ENCODE measurements around the gene DNM3. TPM values are rescaled to one million over a fixed set of nuclear protein-coding genes. Genes with fewer than 3 reads are reported as not detected.
A peak's percentile ranks its signal among the peaks of the same experiment; 100 is the strongest.

Gene DNM3
- polyA plus RNA-seq, 3 donors = 0.15 TPM; not detected in 2

- H3K9me3 ChIP-seq (replicated peaks in 1 of 2; ENCODE audit: control insufficient read depth in 1 of 2, insufficient read depth in 1 of 2, low read length in 2 of 2) = no peaks in the 10 kb centered on the region
- no peaks in the 10 kb centered on the region for H3K79me2 ChIP-seq (ENCODE audit: insufficient read depth, low read length)
- no peak for TF ChIP-seq CTCF (IDR thresholded peaks at IDR 0.05)
- H3K4me2 ChIP-seq (replicated peaks; ENCODE audit: extremely low read depth, low read length, poor library complexity, severe bottlenecking) = no peak overlapping the region
- H3K4me3 Mint-ChIP-seq = no peak overlapping the region
- H3K4me3 ChIP-seq (replicated peaks in 1 of 3; ENCODE audit: low read depth in 2 of 3, low read length in 3 of 3) = no peak overlapping the region
- peaks cover 0 to 7% of the 10 kb centered on the region in 2 donors for H3K4me1 ChIP-seq (ENCODE audit: control insufficient read depth in 1 of 2, insufficient read depth in 2 of 2, low read length in 2 of 2)
- H3K27ac ChIP-seq (ENCODE audit: low read depth in 1 of 2, low read length in 2 of 2) = no peak overlapping the region
- H3K36me3 ChIP-seq (replicated peaks in 1 of 2; ENCODE audit: control insufficient read depth in 1 of 2, insufficient read depth in 2 of 2, low read length in 2 of 2) = no peaks in the 10 kb centered on the region
- H3K27ac Mint-ChIP-seq = no peak overlapping the region
- H3K4me1 Mint-ChIP-seq = peaks cover 5% of the 10 kb centered on the region
- intact Hi-C loops (cut with micrococcal nuclease) = no loop called here
- H2AFZ ChIP-seq (ENCODE audit: insufficient read depth, low read depth, low read length, poor library complexity, severe bottlenecking) = no peak overlapping the region
- no peaks in the 10 kb centered on the region for H3K9me3 Mint-ChIP-seq
- no peak for DNase-seq
- H3K27me3 Mint-ChIP-seq (ENCODE audit: low read depth in 3 of 3) = peaks cover 0 to 2% (median 0%) of the 10 kb centered on the region in 3 donors
- no peaks in the 10 kb centered on the region for H3K36me3 Mint-ChIP-seq
- no peak overlapping the region for H3K9ac ChIP-seq (ENCODE audit: insufficient read depth, low read length, poor library complexity, severe bottlenecking)
- no peaks in the 10 kb centered on the region for H4K20me1 ChIP-seq (ENCODE audit: insufficient read depth, low read length)
- no peaks in the 10 kb centered on the region for H3K27me3 ChIP-seq (ENCODE audit: control insufficient read depth in 2 of 2, insufficient read depth in 2 of 2, low read length in 2 of 2)
- no CpG with 5 or more reads among the region's 2 CpGs for WGBS (ENCODE audit: insufficient coverage)
Observed at GRCh38 chr1:171912509-171913175, 71.3 kb downstream of the DNM3 start.

GRCh38 chr1:171913385-171913784 is 72.1 kb downstream of the DNM3 start:
- Histone ChIP-seq H3K27me3 (ENCODE audit: control insufficient read depth in 2 of 2, insufficient read depth in 2 of 2, low read length in 2 of 2) (no peaks in the 10 kb centered on the region), H3K27ac (ENCODE audit: low read depth in 1 of 2, low read length in 2 of 2) (no peak overlapping the region), H3K36me3 (replicated peaks in 1 of 2; ENCODE audit: control insufficient read depth in 1 of 2, insufficient read depth in 2 of 2, low read length in 2 of 2) (no peaks in the 10 kb centered on the region), H3K4me2 (replicated peaks; ENCODE audit: extremely low read depth, low read length, poor library complexity, severe bottlenecking) (no peak overlapping the region), H3K79me2 (ENCODE audit: insufficient read depth, low read length) (no peaks in the 10 kb centered on the region), H4K20me1 (ENCODE audit: insufficient read depth, low read length) (no peaks in the 10 kb centered on the region), H3K9ac (ENCODE audit: insufficient read depth, low read length, poor library complexity, severe bottlenecking) (no peak overlapping the region), H3K4me3 (replicated peaks in 1 of 3; ENCODE audit: low read depth in 2 of 3, low read length in 3 of 3) (no peak overlapping the region), H2AFZ (ENCODE audit: insufficient read depth, low read depth, low read length, poor library complexity, severe bottlenecking) (no peak overlapping the region), H3K4me1 (ENCODE audit: control insufficient read depth in 1 of 2, insufficient read depth in 2 of 2, low read length in 2 of 2) (peaks cover 0 to 7% of the 10 kb centered on the region in 2 donors), H3K9me3 (replicated peaks in 1 of 2; ENCODE audit: control insufficient read depth in 1 of 2, insufficient read depth in 1 of 2, low read length in 2 of 2) (no peaks in the 10 kb centered on the region)
- no peak for TF ChIP-seq CTCF (IDR thresholded peaks at IDR 0.05)
- intact Hi-C loops (cut with micrococcal nuclease) = no loop called here
- H3K4me3 Mint-ChIP-seq = peak overlapping the region in 1 of 2 donors; percentile 36
- H3K9me3 Mint-ChIP-seq = no peaks in the 10 kb centered on the region
- peaks cover 5% of the 10 kb centered on the region for H3K4me1 Mint-ChIP-seq
- WGBS (ENCODE audit: insufficient coverage) = 0% methylated on average over 1 of the region's 2 CpGs
- H3K27ac Mint-ChIP-seq = peak overlapping the region in 1 of 7 donors; percentile 43
- DNase-seq = peak; percentile 3 to 14 (median 6)
- H3K27me3 Mint-ChIP-seq (ENCODE audit: low read depth in 3 of 3) = peaks cover 0 to 2% (median 0%) of the 10 kb centered on the region in 3 donors
- no peaks in the 10 kb centered on the region for H3K36me3 Mint-ChIP-seq
